Endodermal cell (in vitro differentiated cells): ENCODE results near the gene ICAM2. TPM values are rescaled to one million over a fixed set of nuclear protein-coding genes. Genes with fewer than 3 reads are reported as not detected.

Source experiments
- DNase-seq: peaks from one replicate; pipeline ENCODE4 v3.0.0-alpha.2; 2017
- H3K27ac ChIP-seq: 2 replicates; pipeline ENCODE4 v1.5.1; 2013; ENCODE audit warnings: mild to moderate bottlenecking, low read depth, low read length, moderate library complexity
- H3K27me3 ChIP-seq: 2 replicates; pipeline ENCODE4 v1.6.1; 2013; ENCODE audit warnings: mild to moderate bottlenecking, low read length, moderate library complexity; ENCODE audit not compliant: insufficient read depth, control insufficient read depth, poor library complexity, severe bottlenecking
- H3K36me3 ChIP-seq: 2 replicates; pipeline ENCODE4 v1.7.0; 2013; ENCODE audit warnings: mild to moderate bottlenecking, low read length, moderate library complexity; ENCODE audit not compliant: control insufficient read depth, insufficient read depth
- H3K4me1 ChIP-seq: one replicate; pipeline ENCODE4 v1.7.0; 2013; ENCODE audit warnings: low read length; ENCODE audit not compliant: control insufficient read depth, insufficient read depth
- H3K4me3 ChIP-seq: 2 replicates; pipeline ENCODE4 v1.5.1; 2013; ENCODE audit warnings: mild to moderate bottlenecking, low read length, moderate library complexity
- H3K9ac ChIP-seq: 2 replicates; pipeline ENCODE4 v1.6.1; 2013; ENCODE audit warnings: mild to moderate bottlenecking, low read length, moderate library complexity; ENCODE audit not compliant: poor library complexity, severe bottlenecking; ENCODE audit errors: extremely low read depth
- H3K9me3 ChIP-seq: 2 replicates; pipeline ENCODE4 v1.6.1; 2013; ENCODE audit warnings: mild to moderate bottlenecking, low read length, moderate library complexity; ENCODE audit not compliant: control insufficient read depth
- H3K27ac Mint-ChIP-seq: 2 replicates; pipeline ENCODE4 v1.8.0; 2020; ENCODE audit warnings: mixed read lengths
- H3K27me3 Mint-ChIP-seq: 2 replicates; pipeline ENCODE4 v1.8.0; 2021; ENCODE audit warnings: mild to moderate bottlenecking, mixed read lengths; ENCODE audit not compliant: insufficient read depth
- H3K36me3 Mint-ChIP-seq: 2 replicates; pipeline ENCODE4 v1.8.0; 2020; ENCODE audit warnings: low read depth, mixed read lengths
- H3K4me1 Mint-ChIP-seq: 2 replicates; pipeline ENCODE4 v1.8.0; 2020; ENCODE audit warnings: mixed read lengths
- H3K4me3 Mint-ChIP-seq: 2 replicates; pipeline ENCODE4 v1.8.0; 2020; ENCODE audit warnings: mild to moderate bottlenecking, moderate library complexity, mixed read lengths
- H3K9me3 Mint-ChIP-seq: 2 replicates; pipeline ENCODE4 v1.8.0; 2020; ENCODE audit warnings: mild to moderate bottlenecking, mixed read lengths
- WGBS, 2 experiments: methylation state at CpG; one replicate each; pipeline versions ENCODE4 v1.1.5 to v1.1.7; 2013; ENCODE audit warnings: missing lambda C conversion rate in 2 of 2, mixed read lengths in 1 of 2; ENCODE audit not compliant: insufficient coverage in 1 of 2, insufficient read length in 1 of 2; 5-methylcytosine and 5-hydroxymethylcytosine counted together
- total RNA-seq, 2 donors: library from RNA; stranded (reverse); fragmentation: NEBNext Ultra II Directional in 1 of 2; extraction: Animal tissue kit (Norgen Biotek cat#: 25700) in 1 of 2; gene quantifications; 2 replicates in 1 of 2; 3 replicates in 1 of 2; pipeline ENCODE4 v1.2.1, GENCODE V29; 2021
- TF ChIP-seq, protein P1 (sequence below): fragments of 200-600 bp; sonication (generic); conservative IDR thresholded peaks from 2 replicates; pipeline ENCODE4 v1.5.0; 2021; ENCODE audit warnings: antibody characterized with exemption, mild to moderate bottlenecking

The ICAM2 gene
- total RNA-seq, 2 donors from 2014 or later: 0.75 TPM; not detected in 1

- no peaks in the 10 kb centered on the region for H3K9me3 Mint-ChIP-seq
Observed at GRCh38 chr17:64001091-64001579, 19.3 kb downstream of the ICAM2 start.

DNA sequence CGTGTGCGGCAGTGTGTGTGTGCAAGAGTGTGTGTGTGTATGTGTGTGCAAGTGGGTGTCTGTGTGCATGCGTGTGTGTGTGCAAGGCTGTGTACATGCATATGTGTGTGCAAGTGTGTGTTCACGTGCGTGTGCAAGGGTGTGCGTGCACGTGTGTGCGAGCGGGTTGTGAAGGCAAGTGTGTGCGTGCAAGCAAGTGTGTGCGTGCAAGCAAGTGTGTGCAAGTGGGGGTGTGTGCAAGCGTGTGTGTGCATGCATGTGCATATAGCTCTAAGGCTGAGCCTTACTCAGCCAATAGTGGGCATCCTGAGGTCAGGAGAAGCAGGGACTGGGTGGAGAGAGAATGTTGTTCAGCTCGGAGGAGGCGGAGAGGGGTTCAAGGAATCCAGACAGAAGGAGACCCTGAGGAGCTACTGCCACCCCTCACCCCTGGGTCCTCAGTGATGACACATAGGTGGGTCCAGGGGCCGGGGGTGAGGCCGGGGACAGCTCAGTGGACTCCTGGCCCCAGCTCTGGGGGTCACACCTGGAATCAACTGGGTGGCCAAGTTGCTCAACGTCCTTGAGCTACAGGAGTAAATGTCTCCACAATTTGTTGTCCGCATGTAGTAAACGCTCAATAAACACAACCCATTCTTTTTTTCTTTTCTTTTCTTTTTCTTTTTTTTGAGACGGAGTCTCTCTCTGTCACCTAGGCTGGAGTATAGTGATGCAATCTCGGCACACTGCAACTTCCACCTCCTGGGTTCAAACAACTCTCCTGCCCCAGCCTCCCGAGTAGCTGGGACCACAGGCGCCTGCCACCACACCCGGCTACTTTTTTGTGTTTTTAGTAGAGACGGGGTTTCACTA is 20.5 kb downstream of the ICAM2 start:
- 86 to 94% methylated on average over 12 to 24 of the region's 25 CpGs for WGBS, 2 experiments
- no peak overlapping the region for H3K27ac Mint-ChIP-seq

More at GRCh38 chr17:64001091-64001579, 19.3 kb downstream of the ICAM2 start:
- DNase-seq: peak; percentile 48
- Histone ChIP-seq H3K4me3 (no peak overlapping the region), H3K4me1 (no peaks in the 10 kb centered on the region), H3K27me3 (peaks cover 18% of the 10 kb centered on the region), H3K36me3 (no peaks in the 10 kb centered on the region), H3K9me3 (no peaks in the 10 kb centered on the region), H3K9ac (no peak overlapping the region), H3K27ac (no peak overlapping the region)
- Mint-ChIP-seq H3K27ac (no peak overlapping the region), H3K4me3 (no peak overlapping the region), H3K27me3 (peaks cover 34% of the 10 kb centered on the region), H3K36me3 (no peaks in the 10 kb centered on the region), H3K4me1 (peaks cover 3% of the 10 kb centered on the region)
- 94% methylated on average over 7 of the region's 7 CpGs; no CpG with 5 or more reads in 1 of the 2 experiments for WGBS, 2 experiments
- TF ChIP-seq, protein P1, sequence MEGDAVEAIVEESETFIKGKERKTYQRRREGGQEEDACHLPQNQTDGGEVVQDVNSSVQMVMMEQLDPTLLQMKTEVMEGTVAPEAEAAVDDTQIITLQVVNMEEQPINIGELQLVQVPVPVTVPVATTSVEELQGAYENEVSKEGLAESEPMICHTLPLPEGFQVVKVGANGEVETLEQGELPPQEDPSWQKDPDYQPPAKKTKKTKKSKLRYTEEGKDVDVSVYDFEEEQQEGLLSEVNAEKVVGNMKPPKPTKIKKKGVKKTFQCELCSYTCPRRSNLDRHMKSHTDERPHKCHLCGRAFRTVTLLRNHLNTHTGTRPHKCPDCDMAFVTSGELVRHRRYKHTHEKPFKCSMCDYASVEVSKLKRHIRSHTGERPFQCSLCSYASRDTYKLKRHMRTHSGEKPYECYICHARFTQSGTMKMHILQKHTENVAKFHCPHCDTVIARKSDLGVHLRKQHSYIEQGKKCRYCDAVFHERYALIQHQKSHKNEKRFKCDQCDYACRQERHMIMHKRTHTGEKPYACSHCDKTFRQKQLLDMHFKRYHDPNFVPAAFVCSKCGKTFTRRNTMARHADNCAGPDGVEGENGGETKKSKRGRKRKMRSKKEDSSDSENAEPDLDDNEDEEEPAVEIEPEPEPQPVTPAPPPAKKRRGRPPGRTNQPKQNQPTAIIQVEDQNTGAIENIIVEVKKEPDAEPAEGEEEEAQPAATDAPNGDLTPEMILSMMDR: no peak

More for the DNA sequence above, 20.5 kb downstream of the ICAM2 start:
- Histone ChIP-seq H3K9ac (no peak overlapping the region), H3K4me3 (no peak overlapping the region), H3K4me1 (no peaks in the 10 kb centered on the region), H3K36me3 (no peaks in the 10 kb centered on the region), H3K9me3 (no peaks in the 10 kb centered on the region), H3K27me3 (peaks cover 27% of the 10 kb centered on the region), H3K27ac (no peak overlapping the region)
- Mint-ChIP-seq H3K27me3 (peaks cover 43% of the 10 kb centered on the region), H3K4me1 (peaks cover 3% of the 10 kb centered on the region), H3K9me3 (no peaks in the 10 kb centered on the region), H3K4me3 (peak overlapping the region; percentile 79), H3K36me3 (no peaks in the 10 kb centered on the region)
- TF ChIP-seq, protein P1: no peak
- peak; percentile 51 for DNase-seq
